Fibroblast of mammary gland (primary cell): Measurements from ENCODE around the gene MRPL44.
"Not testable (repeated sequence)": the region's sequence is repeated elsewhere in the genome, so short reads cannot be mapped to it uniquely, and the experiment has no call there.

ENCODE experiments used
- DNase-seq: peaks from one replicate; pipeline ENCODE4 v3.0.0-alpha.2; 2010; ENCODE audit warnings: low read depth
- H3K4me3 ChIP-seq: 2 replicates; pipeline ENCODE4 v1.5.1; 2011; ENCODE audit warnings: low read depth, mild to moderate bottlenecking, low read length, moderate library complexity; ENCODE audit not compliant: control insufficient read depth
- CTCF ChIP-seq: conservative IDR thresholded peaks from 2 replicates; pipeline ENCODE4 v1.5.1; 2011; ENCODE audit warnings: low read depth, low read length, inconsistent platforms; ENCODE audit not compliant: control insufficient read depth, insufficient read depth

Gene MRPL44

GRCh38 chr2:223936862-223937326 lies 20.4 kb upstream of the MRPL44 start:
- peak; percentile 14 for DNase-seq
- no peak for TF ChIP-seq CTCF
- H3K4me3 ChIP-seq = no peak overlapping the region

DNA sequence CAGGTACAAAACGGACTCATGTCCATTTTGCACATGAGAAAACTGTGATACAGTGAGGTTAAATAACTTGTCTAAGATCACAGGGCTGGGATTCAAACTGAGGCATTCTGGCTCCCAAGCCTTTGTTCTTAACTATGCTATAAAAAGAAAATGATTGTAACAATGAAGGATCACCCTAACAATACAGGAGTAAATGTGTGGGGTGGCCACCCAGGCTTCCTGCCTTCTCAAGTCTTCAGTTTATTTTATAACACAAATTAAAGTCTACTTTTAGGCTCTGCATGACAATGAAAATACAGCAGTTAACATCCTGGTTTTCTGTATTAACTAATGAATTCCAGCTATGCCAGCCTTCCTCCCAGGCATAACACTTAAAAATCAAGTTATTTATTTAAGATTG lies 19.7 kb upstream of the MRPL44 start:
- no peak for DNase-seq
- TF ChIP-seq CTCF = no peak
- H3K4me3 ChIP-seq = no peak overlapping the region

GRCh38 chr2:223939438-223939837 lies 17.8 kb upstream of the MRPL44 start:
- peak; percentile 66 for DNase-seq
- not testable (repeated sequence) for H3K4me3 ChIP-seq

- no peak overlapping the region for H3K4me3 ChIP-seq
- peak; percentile 88 for DNase-seq
- no peak for TF ChIP-seq CTCF
Observed at GRCh38 chr2:223941579-223942277, 15.5 kb upstream of the MRPL44 start.

GRCh38 chr2:223943135-223943534 lies 14.1 kb upstream of the MRPL44 start:
- DNase-seq = no peak
- TF ChIP-seq CTCF = no peak
- H3K4me3 ChIP-seq = peak overlapping the region; percentile 8

- no peak for TF ChIP-seq CTCF
- H3K4me3 ChIP-seq = peak overlapping the region; percentile 83
- DNase-seq = peak; percentile 59
Observed at GRCh38 chr2:223943561-223944008, 13.7 kb upstream of the MRPL44 start.

GRCh38 chr2:223944166-223944702 lies 13.0 kb upstream of the MRPL44 start:
- no peak for TF ChIP-seq CTCF
- peak overlapping the region; percentile 83 for H3K4me3 ChIP-seq
- no peak for DNase-seq
